Measurements from ENCODE around the gene EFCAB7. TPM values are rescaled to one million over a fixed set of nuclear protein-coding genes. Genes with fewer than 3 reads are reported as not detected.
A peak's percentile ranks its signal among the peaks of the same experiment; 100 is the strongest.

Gene EFCAB7
- total and polyA plus RNA-seq, 2 experiments from 2014 or later, result 4.2 to 4.9 TPM

GRCh38 chr1:63593303-63593885 lies 70.1 kb downstream of the EFCAB7 start, which contains the start of gene PGM1:
TSS of gene PGM1 (plus strand) at chr1:63593411. CDS start at chr1:63593489, 78 bp downstream.
- H3K4me3 ChIP-seq, result peak within 1 kb of the TSS; percentile 95
- no peak within 1 kb of the TSS; the same call in 1 of the 2 replicates for H3K27ac Mint-ChIP-seq
- H3K4me2 ChIP-seq, result peak within 1 kb of the TSS; percentile 75
- TF ChIP-seq JUNB (IDR thresholded peaks at IDR 0.05; ENCODE audit: unreplicated experiment), result no peak
- peak; percentile 23; the same call in 1 of the 2 replicates for TF ChIP-seq ETS1 (IDR thresholded peaks at IDR 0.05)
- no peak for TF ChIP-seq ZNF331 (CRISPR knock-in tag; IDR thresholded peaks at IDR 0.05; ENCODE audit: low read depth)
- peak; percentile 73 for TF ChIP-seq POLR2AphosphoS5 (IDR thresholded peaks at IDR 0.05; ENCODE audit: low read depth)
- 0 out of 2 replicates have a peak, but pooled peaks have one; percentile 26 for TF ChIP-seq CREB1 (CRISPR knock-in tag; IDR thresholded peaks at IDR 0.05; ENCODE audit: low read depth)
- no peak for TF ChIP-seq EZH2 (IDR thresholded peaks at IDR 0.05; ENCODE audit: low read depth, unreplicated experiment)
- no peak for TF ChIP-seq EZH2phosphoT487 (IDR thresholded peaks at IDR 0.05; ENCODE audit: unreplicated experiment)
- no peak for TF ChIP-seq CTCF (conservative IDR thresholded peaks at IDR 0.05; ENCODE audit: low read depth in 2 of 2)
- no peak for TF ChIP-seq ZNF462 (CRISPR knock-in tag; IDR thresholded peaks at IDR 0.05)
- no peak for TF ChIP-seq STAT1 (IDR thresholded peaks at IDR 0.05; ENCODE audit: unreplicated experiment)
- TF ChIP-seq NANOG (IDR thresholded peaks at IDR 0.05; ENCODE audit: borderline replicate concordance), result no peak
- no peaks in the 10 kb centered on the region for H3K9me2 ChIP-seq (ENCODE audit: insufficient read depth)
- H3K9me3 Mint-ChIP-seq, result no peaks in the 10 kb centered on the region
- peaks cover 6% of the 10 kb centered on the region for H3K4me1 ChIP-seq (ENCODE audit: insufficient read depth)
- peak within 1 kb of the TSS; percentile 92 for H3K4me3 Mint-ChIP-seq
- H3F3A ChIP-seq (replicated peaks; ENCODE audit: low read depth), result 0 out of 2 replicates have a peak, but pooled peaks cover 3% of the 10 kb centered on the region
- no peaks in the 10 kb centered on the region for H3K36me3 Mint-ChIP-seq (ENCODE audit: low read depth)
- ATAC-seq (peak; percentile 82), DNase-seq (ENCODE audit: low spot score) (peak; percentile 82)
- no peaks in the 10 kb centered on the region for H3K36me3 ChIP-seq (ENCODE audit: insufficient read depth)
- H3K27me3 ChIP-seq (ENCODE audit: insufficient read depth), result peaks cover 10% of the 10 kb centered on the region; the same call in 1 of the 2 replicates
- peaks cover 11% of the 10 kb centered on the region for H3K27me3 Mint-ChIP-seq (ENCODE audit: insufficient read depth, low read depth, poor library complexity)
- H3K4me1 Mint-ChIP-seq, result peaks cover 3% of the 10 kb centered on the region; the same call in 2 of the 3 replicates
- peaks cover 6% of the 10 kb centered on the region for H3K79me2 ChIP-seq (replicated peaks; ENCODE audit: insufficient read depth)
- no peak within 1 kb of the TSS for H3K27ac ChIP-seq (ENCODE audit: low read depth)
- H2AFZ ChIP-seq, result peak within 1 kb of the TSS; percentile 78
- 0 out of 2 replicates have a peak, but pooled peaks cover 4% of the 10 kb centered on the region for H4K20me1 ChIP-seq (replicated peaks; ENCODE audit: insufficient read depth)

Measured in GM23338 (cell line).